Left ventricle myocardium superior (tissue), 1 donor: ENCODE data around the gene MYO1H. TPM values are rescaled to one million over a fixed set of nuclear protein-coding genes. Genes with fewer than 3 reads are reported as not detected.
A peak's percentile ranks its signal among the peaks of the same experiment; 100 is the strongest.
"Not testable (repeated sequence)": the region's sequence is repeated elsewhere in the genome, so short reads cannot be mapped to it uniquely, and the experiment has no call there.

Source experiments
- ATAC-seq: fragments of 200-7000 bp; cut with Tn5 transposase; one replicate; pipeline ENCODE4 v1.9.1; 2020; ENCODE audit warnings: mild to moderate bottlenecking, moderate library complexity
- DNase-seq: peaks from one replicate; pipeline ENCODE4 v3.0.0-alpha.2; 2020
- intact Hi-C: fragments of 100-400 bp; cut with micrococcal nuclease; formaldehyde crosslinking; loops from one replicate; pipeline ENCODE4 v1.11.0; 2022
- total RNA-seq: library from RNA; stranded (reverse); fragmentation: NEBNext Ultra II Directional; extraction: Animal tissue kit (Norgen Biotek cat#: 25700); gene quantifications from one replicate; pipeline ENCODE4 v1.2.1, GENCODE V29; 2021
- donor health status: DM: no; HTN: yes; CAD: no; lungs with severe emphysema.

The MYO1H gene
- total RNA-seq, 1 donor from 2014 or later = 0.52 TPM

DNA sequence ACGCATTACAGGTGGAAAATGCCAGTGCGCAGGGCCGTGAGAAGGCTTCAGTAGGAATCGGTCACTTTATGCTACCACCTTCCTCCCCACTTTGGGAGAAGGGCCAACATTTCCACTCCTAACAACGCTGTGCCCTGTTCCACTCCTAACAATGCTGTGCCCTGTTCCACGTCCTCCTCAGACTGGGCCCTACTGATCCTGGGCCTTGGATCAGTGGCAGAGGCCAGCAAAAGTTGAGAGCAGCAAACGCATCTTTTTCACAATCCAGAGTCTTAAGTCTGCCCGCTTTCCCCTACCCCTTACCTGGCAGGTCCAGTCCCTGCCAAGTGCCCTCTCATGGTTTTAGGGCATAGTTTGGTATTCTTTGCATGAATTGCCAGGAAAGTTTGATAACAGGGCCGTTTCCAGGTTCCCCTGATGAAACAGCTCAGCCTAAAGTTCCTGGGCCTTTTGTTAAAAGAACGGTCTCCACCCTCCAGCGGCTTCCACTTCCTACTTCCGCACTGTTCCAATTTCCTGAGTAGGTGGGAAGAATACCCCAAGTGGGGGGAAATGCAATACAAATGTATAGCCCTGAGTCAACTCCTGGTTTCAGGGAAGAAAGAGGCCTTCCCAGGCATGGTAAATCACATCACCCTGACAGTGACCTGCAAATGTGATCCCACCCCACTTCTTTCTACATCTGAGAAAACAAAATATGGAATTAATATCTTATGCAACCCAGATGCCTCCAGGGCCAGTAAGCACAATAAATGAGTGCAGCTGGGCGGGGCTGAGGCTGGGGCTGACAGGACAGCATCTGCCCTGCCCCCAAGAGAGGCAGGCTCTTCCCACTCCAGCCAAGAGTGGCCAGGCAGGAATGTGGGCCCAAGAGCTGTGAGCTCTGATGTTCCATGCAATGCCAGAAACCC lies 114.4 kb downstream of the MYO1H start:
- peak; percentile 93 for DNase-seq
- intact Hi-C loops = no loop called here
- ATAC-seq = peak; percentile 92

DNA sequence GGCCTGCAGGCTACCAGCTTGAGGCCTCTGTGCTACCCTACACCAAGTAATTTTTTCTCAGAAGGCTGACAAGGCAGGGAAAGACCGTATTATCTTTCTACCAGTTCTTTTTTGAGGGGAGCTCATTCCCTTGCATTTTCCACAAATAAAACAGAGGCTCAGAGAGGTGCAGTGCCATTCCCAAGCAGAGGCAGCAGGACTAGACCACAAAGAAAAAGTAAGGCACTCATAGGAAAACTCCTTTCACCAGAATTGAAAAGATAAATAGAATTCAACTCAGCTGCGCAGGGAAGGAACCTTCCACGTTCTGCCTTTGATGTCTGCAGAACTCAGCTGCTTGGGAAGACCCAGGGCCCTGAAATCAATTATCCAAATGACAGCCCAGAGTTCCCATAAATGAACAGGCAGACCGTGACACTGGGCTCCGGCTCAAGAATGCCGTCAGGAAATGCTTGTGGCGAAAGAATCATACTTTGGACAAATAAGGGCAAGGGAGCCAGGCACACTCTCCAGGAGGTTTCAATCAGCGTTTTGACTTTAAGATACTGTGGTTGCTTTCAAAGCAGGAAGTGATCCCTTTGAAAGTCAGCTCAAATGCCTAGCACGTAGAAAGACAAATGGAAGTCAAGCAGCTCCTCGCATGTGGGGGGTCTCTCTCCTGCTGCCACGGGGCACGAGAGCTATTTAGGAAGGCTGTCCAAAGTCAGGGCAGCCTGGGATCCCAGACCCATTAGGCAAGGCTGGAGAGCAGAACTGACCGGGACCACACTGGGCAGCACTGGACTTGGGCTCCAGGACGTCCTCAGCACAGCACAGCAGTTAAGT lies 115.4 kb downstream of the MYO1H start:
- DNase-seq (peak; percentile 84), ATAC-seq (peak; percentile 79)
- intact Hi-C loops = no loop called here

DNA sequence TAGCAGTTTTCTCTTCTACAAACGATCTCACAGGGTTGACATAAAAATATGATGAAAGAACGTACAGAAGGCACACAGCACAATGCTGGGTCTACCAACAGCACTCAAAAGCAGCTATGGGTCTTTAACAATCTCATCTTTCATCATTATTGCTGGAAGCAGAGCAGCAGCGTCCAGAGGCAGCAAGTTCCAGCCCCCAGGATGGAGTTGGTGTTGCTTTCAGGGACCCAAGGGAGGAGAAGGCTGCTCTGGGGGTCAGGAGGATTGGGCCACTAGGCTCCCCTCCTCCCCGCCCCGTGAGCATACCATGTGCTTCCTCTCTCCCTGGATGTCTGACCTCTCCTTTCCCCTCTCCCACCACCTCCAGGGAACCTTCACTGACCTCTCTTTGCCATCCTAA lies 116.1 kb downstream of the MYO1H start:
- ATAC-seq = no peak
- DNase-seq = no peak
- intact Hi-C loops = no loop called here

DNA sequence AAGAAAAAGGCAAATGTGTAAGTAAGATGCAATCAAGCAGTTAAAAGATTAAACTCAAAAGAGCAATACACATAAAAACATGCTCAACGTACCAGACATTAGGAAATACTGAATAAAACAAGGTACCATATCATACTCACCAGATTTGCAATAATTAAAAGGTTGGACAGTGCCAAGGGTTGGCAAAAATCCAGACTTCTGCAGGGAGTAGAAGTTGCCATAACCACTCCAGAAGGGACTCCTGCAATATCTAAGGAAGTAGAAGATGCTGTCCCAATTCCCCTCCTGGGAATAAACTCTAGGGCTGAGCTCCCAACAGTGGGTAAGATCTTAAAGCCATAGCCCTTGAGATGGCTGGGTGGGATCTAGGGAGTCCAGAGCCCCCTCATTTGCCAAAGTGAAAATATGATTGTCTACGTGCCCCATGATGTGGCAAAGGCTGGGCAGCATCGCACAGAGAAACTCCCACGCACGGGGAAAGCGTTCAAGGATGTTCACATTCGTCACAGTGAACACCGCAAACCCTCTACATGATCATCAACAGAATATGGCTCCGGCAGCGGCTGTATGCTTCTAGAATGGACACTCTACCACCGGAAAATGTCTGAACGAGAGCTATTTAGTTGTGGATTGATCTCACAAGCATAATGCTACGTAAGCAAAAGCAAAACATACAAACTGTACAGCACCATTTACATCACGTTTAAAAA lies 117.1 kb downstream of the MYO1H start:
- intact Hi-C loops = no loop called here
- ATAC-seq = no peak
- DNase-seq = no peak

DNA sequence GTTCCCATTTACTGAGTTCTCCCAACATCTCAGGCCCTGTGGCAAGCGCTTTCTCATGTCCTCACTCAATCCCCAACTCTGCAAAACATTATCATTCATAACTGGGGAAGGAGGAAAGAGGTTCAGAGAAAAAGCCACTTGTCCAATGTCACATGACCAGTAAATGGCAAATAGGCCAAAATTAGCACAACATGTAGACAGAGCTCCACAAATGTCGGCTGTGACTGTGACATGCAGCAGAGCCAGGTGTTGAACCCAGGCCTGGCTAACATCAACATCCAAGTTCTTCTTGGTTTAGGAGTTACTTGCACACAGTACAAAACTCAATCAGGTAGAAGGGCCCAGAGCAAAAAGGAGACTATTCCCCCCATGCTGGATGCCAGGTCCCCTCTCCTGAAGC lies 118.6 kb downstream of the MYO1H start:
- intact Hi-C loops = no loop called here
- ATAC-seq = no peak
- DNase-seq = no peak

DNA sequence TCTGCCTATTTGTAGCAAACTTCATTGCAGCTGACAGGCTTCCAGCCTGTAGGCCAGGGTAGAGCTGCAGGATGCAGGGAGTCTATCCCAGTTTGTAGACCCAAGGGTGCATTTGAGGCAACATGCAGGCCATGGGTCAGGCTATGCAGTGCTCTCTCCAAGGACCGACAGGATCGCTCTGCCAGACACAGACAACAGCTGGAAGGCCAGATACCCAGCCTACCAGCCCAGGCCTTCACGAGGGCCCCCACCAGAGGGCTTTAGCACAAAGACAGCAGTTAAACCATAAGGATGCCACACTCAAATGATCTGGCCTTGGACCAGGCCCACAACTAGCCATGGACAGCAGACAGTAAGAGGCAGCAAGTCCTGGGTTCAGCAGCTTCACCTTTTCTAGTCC lies 119.1 kb downstream of the MYO1H start:
- DNase-seq (no peak), ATAC-seq (no peak)
- intact Hi-C loops = no loop called here

DNA sequence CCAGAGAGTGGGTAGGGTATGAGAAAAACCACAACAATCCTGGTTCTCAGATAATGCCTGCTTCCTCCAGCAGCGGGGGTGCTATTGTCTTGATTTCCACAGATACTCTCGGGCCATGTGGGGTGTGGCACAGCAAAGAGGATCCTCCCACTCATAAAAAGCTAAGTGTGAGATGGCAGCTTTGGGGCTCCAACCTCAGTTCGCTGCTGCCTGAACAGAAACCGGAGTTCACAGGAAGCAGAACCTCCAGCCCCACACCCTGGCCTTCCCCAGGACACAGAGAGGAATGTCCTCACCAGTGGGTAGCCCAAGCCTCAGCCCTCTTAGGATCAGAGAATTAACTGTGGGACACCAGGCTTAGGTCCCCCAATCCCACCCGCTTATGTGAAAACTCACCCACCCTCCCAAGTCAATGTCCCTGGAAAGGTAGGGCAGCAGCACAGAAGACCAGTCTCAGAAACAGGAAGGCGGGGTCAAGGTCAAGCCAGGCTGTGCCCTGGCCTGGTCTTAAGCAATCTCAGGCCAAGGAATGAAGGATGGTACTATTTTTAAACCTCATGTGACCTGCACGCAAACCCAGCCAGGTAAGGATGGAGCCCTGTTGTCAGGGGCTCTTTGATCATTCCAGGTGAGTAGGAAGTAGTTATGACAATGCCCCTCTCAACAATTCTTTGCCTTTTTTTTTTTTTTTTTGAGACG lies 120.4 kb downstream of the MYO1H start:
- no peak for ATAC-seq
- intact Hi-C loops = no loop called here
- no peak for DNase-seq

DNA sequence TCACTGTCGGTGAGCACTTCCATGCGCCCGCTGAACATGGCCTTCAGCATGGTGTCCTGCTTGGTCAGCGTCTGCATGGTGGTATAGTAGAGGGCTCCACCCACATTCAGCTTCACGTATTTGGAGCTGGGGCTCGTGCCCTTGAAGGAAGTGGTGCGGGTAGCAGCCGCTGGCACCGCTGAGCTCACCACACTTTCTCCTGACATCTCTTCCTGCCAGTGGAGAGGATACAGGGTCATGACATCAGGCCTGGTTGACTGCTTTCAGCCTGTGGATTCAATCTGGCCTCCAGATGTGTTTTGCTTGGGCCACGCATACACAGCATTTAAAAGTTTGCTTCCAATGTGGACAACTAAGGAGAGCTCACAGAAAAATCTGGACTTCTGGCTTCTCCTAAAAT lies 121.8 kb downstream of the MYO1H start:
- intact Hi-C loops = no loop called here
- no peak for DNase-seq
- ATAC-seq = no peak

DNA sequence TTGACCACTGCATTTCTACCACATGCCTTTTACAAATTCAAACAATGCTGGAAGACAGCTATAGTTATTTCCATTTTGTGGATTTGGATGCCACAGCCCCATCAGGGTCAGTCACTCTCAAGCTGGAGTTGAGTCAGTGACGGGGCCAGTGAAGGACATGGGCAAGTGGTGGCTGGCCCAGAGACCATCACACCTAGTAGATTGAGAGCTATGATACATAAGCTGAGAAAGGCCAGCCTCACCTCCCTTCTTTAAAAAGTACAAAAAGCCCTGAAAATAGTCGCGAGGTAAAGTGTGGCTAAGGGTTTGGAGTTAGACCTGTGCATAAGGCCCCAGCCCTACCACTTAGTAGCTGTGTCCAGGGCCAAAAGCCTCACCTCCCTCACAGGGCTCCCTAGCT lies 125.3 kb downstream of the MYO1H start:
- DNase-seq = no peak
- intact Hi-C loops = no loop called here

DNA sequence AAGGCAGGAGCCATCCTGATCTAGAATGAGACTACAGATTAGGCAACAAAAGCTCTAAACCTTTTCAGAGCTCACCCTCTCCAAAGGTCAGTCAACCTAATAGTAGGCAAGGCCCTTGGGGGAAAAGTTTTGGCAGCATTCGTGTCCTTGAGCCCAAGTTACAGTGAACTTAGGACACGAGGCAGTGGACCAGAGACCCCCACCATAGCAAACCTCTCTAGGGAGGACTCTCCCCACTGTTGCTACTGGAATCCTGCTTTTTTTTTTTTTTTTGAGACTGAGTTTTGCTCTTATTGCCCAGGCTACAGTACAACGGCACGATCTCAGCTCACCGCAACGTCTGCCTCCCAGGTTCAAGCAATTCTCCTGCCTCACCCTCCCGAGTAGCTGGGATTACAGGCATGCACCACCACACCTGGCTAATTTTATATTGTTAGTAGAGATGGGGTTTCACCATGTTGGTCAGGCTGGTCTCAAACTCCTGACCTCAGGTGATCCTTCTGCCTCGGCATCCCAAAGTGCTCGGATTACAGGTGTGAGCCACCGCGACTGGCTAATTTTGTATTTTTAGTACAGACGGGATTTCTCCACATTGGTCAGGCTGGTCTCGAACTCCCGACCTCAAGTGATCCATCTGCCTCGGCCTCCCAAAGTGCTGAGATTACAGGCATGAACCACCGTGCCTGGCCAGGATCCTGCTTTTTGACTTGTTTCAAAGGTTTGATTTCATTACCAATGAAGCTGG lies 126.0 kb downstream of the MYO1H start:
- DNase-seq, ATAC-seq, intact Hi-C loops: not testable (repeated sequence)

More for the DNA sequence above, 125.3 kb downstream of the MYO1H start:
- no peak for ATAC-seq

DNA sequence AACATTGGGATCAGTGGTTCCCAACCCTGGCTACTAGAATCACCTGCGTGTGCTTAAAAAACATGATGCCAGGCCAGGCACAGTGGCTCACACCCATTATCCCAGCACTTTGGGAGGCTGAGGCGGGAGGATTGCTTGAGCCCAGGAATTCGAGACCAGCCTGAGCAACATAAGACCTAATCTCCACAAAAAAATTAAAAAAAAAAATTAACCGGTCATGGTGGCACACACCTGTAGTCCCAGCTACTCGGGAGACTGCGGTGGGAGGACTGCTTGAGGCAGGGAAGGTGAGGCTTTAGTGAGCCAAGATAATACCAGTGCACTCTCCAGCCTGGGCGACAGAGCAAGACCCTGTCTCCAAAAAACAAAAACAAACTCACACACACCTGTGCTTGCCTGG lies 127.4 kb downstream of the MYO1H start:
- intact Hi-C loops = no loop called here
- DNase-seq (no peak), ATAC-seq (no peak)

DNA sequence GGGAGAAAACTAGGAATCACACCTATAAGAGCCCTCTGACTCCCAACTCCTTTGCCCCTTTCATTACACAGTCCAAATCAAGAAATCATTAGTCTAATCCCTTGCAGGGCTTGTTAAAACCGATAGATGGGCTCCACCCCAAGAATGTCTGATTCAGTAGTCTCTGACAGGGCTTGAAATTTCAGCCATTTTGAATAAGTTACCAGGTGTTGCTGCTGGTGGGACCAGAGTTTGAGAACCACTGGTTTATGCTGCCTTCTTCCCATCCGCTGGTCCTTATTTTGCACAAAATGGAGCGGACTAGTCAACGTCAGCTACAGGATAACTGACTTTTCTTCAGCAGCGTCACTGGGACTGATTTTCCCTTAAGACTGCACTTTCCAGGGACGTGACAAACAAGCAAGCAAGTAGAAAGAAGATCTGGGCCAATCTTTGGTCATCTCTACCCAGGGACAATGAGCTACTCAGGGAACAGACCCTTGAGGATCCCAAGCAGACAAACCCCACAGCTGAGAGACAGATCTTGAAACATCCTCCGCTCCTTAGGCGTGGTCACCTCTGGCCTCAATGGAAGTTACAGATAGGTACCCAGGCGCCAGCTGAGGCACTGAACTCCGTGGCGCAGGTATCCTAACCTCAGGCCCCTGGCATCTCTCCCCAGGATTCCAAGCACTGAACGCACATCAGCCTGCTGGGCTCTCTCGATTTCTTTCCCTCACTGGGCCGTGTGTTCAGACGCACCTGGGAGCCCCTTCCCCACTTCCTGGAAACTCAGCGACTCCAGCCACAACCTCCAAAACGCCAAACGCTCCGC lies 128.5 kb downstream of the MYO1H start:
- no peak for ATAC-seq
- intact Hi-C loops = no loop called here
- DNase-seq = no peak

DNA sequence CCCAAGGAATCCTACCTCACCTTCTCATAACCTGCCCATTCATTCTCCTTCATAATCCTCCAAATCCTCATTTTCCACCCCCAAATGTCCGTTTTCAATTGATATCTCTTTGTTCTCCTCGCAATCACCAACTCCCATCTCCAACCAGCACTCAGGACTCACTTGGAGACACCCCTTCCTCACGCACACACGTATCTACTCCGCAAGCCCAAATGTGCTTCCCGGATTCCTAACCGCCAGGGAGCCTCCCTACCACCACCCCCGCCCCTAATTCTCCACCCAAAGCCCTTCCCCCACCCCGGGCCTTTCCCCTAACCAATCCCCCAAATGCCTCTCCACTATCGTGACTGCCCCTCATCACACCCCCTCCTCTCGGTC lies 129.1 kb downstream of the MYO1H start:
- intact Hi-C loops = no loop called here
- DNase-seq (no peak), ATAC-seq (peak; percentile 8)

DNA sequence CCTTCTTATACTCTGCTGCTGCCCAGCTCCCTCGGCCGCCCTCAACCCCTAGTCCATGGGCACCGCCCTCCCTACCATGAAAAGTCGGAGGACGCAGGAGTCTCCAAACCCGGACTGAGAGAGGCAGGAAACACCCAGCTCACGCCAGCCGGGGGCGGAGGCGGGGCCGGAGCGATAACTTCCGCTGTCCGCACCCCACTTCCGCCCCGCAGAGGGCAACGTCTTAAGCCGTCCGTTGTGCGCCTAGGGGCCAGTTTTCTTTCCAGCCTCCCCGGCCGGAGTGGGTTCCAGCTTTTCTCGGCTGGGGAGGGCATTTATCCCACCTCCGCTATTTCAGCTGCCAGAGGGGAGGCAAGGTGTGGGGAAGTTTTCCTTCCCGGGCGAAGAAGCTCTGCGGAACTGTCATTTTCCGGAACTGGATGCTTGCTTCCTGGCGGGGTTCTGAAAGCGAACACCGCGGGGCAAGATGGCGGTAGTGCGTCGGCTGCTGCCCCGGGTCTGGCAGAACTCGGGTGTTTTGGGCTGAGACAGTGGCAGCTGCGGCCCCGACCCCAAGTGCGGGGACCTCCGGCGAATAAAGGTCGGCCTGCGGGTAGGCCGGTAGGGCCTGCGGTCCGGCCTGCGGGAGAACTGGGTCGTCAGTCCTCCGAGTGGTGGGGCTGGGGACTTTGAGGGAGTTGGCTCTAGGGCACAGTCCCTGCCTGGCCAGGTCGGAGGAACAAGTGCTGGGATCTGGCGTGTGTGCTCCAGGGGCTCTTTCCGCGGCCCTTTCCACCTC lies 129.7 kb downstream of the MYO1H start, which contains the start of the genes KCTD10 and UBE3B:
Gene KCTD10, minus strand, starts transcription at position 116 of the 778 bp plus-strand sequence. Its CDS starts 38 bp downstream, at position 78.
Gene UBE3B, plus strand, starts transcription at position 450 of the 778 bp plus-strand sequence. CDS start 5,918 bp downstream, outside the sequence.
- intact Hi-C loops = no loop called here
- peak; percentile 94 for DNase-seq
- peak; percentile 99 for ATAC-seq

DNA sequence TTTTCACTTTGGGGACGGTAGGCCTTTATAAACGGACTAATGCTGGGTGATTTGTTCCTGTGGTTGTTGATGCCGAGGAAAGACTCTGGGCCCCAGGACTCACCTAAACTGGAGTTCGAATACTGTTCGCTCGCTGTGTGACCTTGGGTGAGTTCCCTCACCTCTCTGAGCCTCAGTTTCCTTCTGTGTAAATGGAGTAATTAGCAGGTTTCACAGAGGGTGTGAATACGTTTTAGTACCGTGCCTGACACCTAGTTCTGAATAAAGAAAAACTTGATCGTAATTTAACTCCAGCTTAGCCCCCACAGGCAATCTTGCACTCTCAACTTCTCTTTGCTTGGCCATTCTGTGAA lies 130.2 kb downstream of the MYO1H start:
- ATAC-seq (no peak), DNase-seq (no peak)
- intact Hi-C loops = no loop called here

DNA sequence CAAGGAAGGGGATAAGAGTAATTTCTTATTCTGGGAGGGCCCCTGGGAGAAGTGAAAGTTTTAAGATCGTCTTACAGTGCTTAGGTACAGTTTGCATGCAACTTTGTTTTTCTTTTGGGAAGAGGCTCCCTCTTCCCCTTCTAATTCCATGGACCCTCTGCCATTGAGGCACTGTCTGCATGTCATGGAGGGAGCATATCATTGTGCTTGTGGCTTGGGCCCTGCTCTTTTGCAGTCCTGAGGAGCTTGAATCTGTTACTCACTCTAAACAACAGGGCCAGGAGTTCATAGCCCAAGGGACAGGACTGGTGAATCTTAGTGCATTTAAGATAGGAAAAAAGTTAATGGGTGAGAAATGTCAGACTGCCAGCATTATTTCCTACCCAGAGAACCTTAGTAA lies 132.1 kb downstream of the MYO1H start:
- intact Hi-C loops = no loop called here
- DNase-seq (no peak), ATAC-seq (no peak)

DNA sequence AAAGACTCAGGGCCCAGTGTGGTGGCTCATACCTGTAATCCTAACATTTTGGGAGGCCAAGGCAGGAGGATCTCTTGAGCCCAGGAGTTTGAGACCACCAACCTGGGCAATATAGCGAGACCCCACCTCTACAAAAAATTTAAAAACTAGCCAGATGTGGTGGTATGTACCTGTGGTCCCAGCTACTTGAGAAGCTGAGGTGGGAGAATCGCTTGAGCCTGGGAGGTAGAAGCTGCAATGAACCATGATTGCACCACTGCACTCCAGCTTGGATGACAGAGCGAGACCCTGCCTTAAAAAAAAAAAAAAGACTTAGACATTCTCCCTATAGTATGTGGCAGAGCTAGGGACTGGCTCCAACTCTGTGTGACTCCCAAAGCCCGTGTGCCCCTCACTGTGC lies 132.7 kb downstream of the MYO1H start:
- DNase-seq (no peak), ATAC-seq (no peak)
- intact Hi-C loops = no loop called here
